HuH-7.5 (cell line): ENCODE results near the gene MYLK4.

Source experiments
- DNase-seq: peaks from one replicate; pipeline ENCODE4 v3.0.0; 2011; ENCODE audit warnings: low spot score

MYLK4 gene

DNA sequence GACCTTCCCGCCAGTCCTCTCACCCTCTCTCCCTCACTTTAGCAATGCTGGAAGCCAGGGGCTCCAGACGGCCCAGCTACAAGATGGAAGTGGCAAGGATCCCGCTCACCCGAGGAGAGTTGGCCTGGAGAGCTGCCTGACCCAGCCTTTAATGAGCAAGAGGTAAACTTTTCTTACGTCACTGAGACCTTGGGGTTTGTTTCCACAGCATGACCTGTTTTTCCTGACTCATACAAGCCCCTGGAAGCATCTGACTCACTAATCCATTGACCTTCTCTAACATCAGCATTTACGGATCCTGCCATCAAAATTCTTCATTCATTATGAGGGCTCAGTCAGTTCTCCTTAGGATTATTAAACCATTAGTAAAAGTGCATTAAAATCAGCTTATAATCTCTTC is 120.4 kb downstream of the MYLK4 start:
- DNase-seq, result peak; percentile 15

- no peak for DNase-seq
Observed at GRCh38 chr6:2626401-2626800, 124.3 kb downstream of the MYLK4 start.

GRCh38 chr6:2625581-2625980 is 125.1 kb downstream of the MYLK4 start:
- no peak for DNase-seq

GRCh38 chr6:2624177-2624576 is 126.5 kb downstream of the MYLK4 start:
- no peak for DNase-seq

GRCh38 chr6:2623295-2623694 is 127.4 kb downstream of the MYLK4 start:
- no peak for DNase-seq

- no peak for DNase-seq
Observed at GRCh38 chr6:2622671-2623070, 128.1 kb downstream of the MYLK4 start.

DNA sequence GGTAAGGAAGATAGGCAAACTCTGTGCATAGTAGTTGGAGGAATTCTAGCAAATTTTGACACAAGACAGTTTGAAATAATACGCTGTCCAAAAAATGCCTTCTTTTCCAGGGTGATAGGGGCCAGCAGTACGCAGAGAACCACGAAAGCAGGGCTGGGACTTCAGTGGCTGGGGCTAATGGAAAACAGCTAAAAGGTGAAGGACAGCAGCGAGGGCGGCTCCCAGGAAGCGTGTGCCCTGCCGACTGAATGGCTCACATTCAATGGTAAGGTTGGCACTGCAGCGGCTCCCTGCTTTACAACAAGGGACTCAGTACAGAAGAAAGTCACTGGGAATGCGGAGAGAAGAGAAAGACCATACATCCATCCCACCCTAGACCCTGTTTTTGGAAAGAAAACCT is 131.1 kb downstream of the MYLK4 start:
- no peak for DNase-seq

DNA sequence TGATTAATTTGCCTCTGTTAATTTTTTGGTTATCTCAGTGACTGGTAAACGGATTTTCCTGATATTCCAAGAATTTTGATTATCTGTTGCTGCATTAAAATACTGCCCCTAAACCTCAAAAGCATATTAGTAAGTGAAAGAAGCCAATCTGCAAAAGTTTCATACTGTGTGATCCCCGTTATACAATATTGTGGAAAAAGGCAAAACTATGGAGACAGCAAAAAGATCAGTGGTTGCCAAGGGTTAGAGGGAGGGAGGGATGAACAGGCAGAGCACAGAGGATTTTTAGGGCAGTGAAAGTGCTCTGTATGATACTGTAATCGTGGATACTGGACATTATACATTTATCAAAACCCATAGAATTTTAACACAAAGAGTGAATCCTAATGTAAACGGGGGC is 133.0 kb downstream of the MYLK4 start:
- DNase-seq, result no peak

DNA sequence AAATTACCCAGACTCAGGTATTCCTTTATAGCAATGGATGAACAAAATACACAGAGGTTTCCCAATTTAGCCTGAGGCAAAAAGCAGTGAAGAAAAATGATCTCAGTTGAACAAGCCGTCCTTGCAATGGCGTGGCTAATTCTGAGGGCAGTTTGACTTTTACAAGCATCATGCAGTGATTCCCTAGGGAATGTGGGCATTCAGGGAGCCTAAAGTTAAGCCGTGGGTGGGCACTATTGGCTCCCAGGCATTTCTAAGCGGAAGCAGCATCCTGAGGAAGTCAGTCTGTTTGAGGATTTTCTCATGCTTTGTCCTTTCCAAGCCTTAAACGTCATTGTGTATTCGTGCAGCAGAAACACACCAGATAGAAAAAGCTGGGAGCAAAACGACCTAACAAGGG is 133.9 kb downstream of the MYLK4 start:
- no peak for DNase-seq

DNA sequence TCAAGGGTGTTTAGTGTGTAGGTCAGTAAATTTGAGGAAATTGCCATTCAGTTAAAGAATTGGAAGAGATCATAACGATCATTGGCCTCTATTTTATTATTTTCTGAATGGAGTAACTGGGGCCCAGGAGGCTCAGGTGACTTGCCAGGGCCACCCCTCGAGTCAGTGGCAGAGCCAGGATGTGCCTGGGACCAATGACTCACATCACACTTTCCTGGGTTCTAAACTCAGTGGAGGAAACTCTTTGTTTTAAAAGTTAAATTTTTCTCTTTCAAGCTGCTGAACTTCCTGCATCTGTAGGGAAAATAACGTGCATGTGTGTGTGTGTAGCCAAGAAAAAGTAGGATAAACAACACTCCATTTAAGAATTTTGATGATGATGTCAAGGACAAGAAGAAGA is 135.5 kb downstream of the MYLK4 start:
- DNase-seq, result no peak

GRCh38 chr6:2614846-2615245 is 135.9 kb downstream of the MYLK4 start:
- no peak for DNase-seq

DNA sequence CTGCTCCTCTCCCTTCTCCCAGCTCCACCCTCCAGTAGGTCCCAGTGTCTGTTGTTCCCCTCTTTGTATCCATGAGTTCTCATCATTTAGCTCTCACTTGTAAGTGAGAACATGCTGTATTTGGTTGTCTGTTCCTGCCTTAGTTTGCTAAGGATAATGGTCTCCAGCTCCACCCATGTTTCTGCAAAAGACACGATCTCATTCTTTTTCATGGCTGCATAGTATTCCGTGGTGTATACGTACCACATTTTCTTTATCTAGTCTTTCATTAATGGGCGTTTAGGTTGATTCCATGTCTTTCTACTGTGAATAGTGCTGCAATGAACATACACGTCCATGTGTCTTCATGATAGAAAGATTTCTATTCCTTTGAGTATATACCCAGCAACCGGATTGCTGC is 136.6 kb downstream of the MYLK4 start:
- DNase-seq, result no peak
